ENCODE results near the gene AFAP1. TPM values are rescaled to one million over a fixed set of nuclear protein-coding genes. Genes with fewer than 3 reads are reported as not detected.

Gene AFAP1
- total RNA-seq, 4 donors from 2014 or later, result 8.3 to 27.1 (median 11.1) TPM

- WGBS, result 83% methylated on average over 10 of the region's 10 CpGs
- no peak overlapping the region for H3K27ac ChIP-seq
- no peak for TF ChIP-seq POLR2AphosphoS5 (IDR thresholded peaks at IDR 0.05)
Measured at GRCh38 chr4:7829652-7830580, 109.7 kb downstream of the AFAP1 start.

GRCh38 chr4:7828793-7829301 lies 110.8 kb downstream of the AFAP1 start:
- H3K36me3 ChIP-seq, result no peaks in the 10 kb centered on the region
- DNase-seq (ENCODE audit: low spot score in 2 of 2), result no peak
- WGBS, result 72% methylated on average over 6 of the region's 6 CpGs
- TF ChIP-seq POLR2A (IDR thresholded peaks at IDR 0.05) (no peak), CTCF (IDR thresholded peaks at IDR 0.05) (no peak), EP300 (IDR thresholded peaks at IDR 0.05) (no peak), POLR2AphosphoS5 (IDR thresholded peaks at IDR 0.05) (no peak)
- peak overlapping the region; percentile 83 for H3K27ac ChIP-seq
- no peaks in the 10 kb centered on the region for H3K27me3 ChIP-seq
- no peaks in the 10 kb centered on the region for H3K9me3 ChIP-seq
- H3K4me3 ChIP-seq, result no peak overlapping the region
- H3K4me1 ChIP-seq, result peaks cover 26% of the 10 kb centered on the region

More at GRCh38 chr4:7829652-7830580, 109.7 kb downstream of the AFAP1 start:
- Histone ChIP-seq H3K27me3 (no peaks in the 10 kb centered on the region), H3K4me3 (no peak overlapping the region), H3K36me3 (no peaks in the 10 kb centered on the region), H3K4me1 (peaks cover 21% of the 10 kb centered on the region), H3K9me3 (no peaks in the 10 kb centered on the region)
- no peak for DNase-seq (ENCODE audit: low spot score in 2 of 2)

DNA sequence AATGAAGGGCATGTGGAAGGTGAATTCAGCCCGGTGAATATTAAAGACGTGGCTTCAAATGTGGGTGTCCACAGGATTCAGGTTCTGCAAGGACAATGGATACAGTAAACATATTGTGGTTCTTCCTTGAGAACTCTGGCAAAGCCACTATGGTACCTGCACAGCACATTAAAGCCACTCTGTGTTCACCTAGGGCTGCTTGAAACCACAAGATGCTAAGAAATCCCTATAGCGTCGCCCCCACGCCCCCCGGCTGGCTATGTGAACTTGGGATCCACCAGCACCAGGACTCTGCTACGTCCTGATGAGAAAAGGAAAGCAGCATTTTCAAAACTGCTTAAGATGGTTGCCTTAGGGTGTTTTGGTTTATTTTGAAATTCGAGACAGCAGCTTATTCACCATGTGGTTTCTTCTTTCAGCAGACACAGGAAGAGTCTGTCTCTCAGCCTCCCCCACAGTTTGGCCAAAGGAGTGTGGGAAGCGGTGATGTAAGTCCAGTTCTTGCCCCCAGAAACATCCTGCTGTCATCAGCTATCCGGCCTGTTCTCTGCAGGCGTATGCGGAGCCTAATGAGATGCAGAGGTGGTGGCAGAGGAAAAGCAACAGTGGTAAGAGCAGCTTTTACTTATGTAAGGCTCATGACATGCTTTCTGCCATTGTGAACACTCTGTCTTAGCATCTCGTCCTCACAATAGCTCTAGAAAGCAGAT lies 111.5 kb downstream of the AFAP1 start:
- H3K36me3 ChIP-seq, result no peaks in the 10 kb centered on the region
- TF ChIP-seq POLR2AphosphoS5 (IDR thresholded peaks at IDR 0.05) (no peak), POLR2A (IDR thresholded peaks at IDR 0.05) (no peak), CTCF (IDR thresholded peaks at IDR 0.05) (no peak), EP300 (IDR thresholded peaks at IDR 0.05) (no peak)
- DNase-seq (ENCODE audit: low spot score in 2 of 2), result peak in 1 of 2 donors; percentile 84
- peak overlapping the region; percentile 29 for H3K4me3 ChIP-seq
- H3K9me3 ChIP-seq, result no peaks in the 10 kb centered on the region
- H3K27ac ChIP-seq, result peak overlapping the region; percentile 83
- 33% methylated on average over 13 of the region's 13 CpGs for WGBS
- H3K4me1 ChIP-seq, result peaks cover 32% of the 10 kb centered on the region
- no peaks in the 10 kb centered on the region for H3K27me3 ChIP-seq

DNA sequence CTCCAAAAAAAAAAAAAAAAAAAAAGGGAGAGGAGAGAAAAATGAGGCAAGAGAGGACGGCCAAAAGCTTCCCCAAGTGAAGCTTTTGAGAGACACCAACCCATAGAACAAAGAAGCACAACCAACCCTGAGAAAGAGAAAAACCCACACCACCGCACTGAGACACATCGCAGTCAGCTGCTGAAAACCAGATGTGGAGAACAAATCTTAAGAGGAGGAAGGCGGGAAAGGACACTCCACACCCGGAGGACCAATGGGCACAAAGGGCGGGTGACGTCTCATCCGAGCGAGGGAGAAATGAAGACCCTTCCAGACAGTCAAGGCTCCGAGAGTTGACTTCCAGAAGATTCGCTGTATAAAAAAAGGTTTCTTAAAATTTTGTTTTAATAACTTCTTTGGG lies 112.1 kb downstream of the AFAP1 start:
- no peak for TF ChIP-seq POLR2A (IDR thresholded peaks at IDR 0.05)
- TF ChIP-seq CTCF (IDR thresholded peaks at IDR 0.05), result no peak
- no peak for TF ChIP-seq EP300 (IDR thresholded peaks at IDR 0.05)
- no peak for TF ChIP-seq POLR2AphosphoS5 (IDR thresholded peaks at IDR 0.05)
- Histone ChIP-seq H3K9me3 (no peaks in the 10 kb centered on the region), H3K27ac (peak overlapping the region; percentile 83), H3K4me3 (peak overlapping the region; percentile 29), H3K4me1 (peaks cover 38% of the 10 kb centered on the region), H3K36me3 (no peaks in the 10 kb centered on the region), H3K27me3 (no peaks in the 10 kb centered on the region)
- WGBS, result 78% methylated on average over 11 of the region's 11 CpGs
- DNase-seq (ENCODE audit: low spot score in 2 of 2), result no peak

- TF ChIP-seq POLR2AphosphoS5 (IDR thresholded peaks at IDR 0.05), result no peak
- TF ChIP-seq EP300 (IDR thresholded peaks at IDR 0.05), result no peak
- no peak for TF ChIP-seq POLR2A (IDR thresholded peaks at IDR 0.05)
- TF ChIP-seq CTCF (IDR thresholded peaks at IDR 0.05), result no peak
- no peak overlapping the region for H3K27ac ChIP-seq
- 85% methylated on average over 11 of the region's 11 CpGs for WGBS
- H3K36me3 ChIP-seq, result no peaks in the 10 kb centered on the region
- no peaks in the 10 kb centered on the region for H3K27me3 ChIP-seq
- peaks cover 38% of the 10 kb centered on the region for H3K4me1 ChIP-seq
- no peak overlapping the region for H3K4me3 ChIP-seq
- H3K9me3 ChIP-seq, result no peaks in the 10 kb centered on the region
- DNase-seq (ENCODE audit: low spot score in 2 of 2), result no peak
Measured at GRCh38 chr4:7826909-7827306, 112.8 kb downstream of the AFAP1 start.
